H54 (cell line): ENCODE data around the gene CBFA2T3.

ENCODE experiments used
- DNase-seq: peaks from one replicate; pipeline ENCODE4 v3.0.0; 2011; ENCODE audit warnings: low spot score, mixed read lengths; ENCODE audit not compliant: insufficient read length
- FAIRE-seq: peaks from 3 replicates; lab custom pipeline; 2011; peaks lifted over from hg19 to GRCh38; lab: Jason Lieb, UNC
- POLR2A ChIP-seq: IDR thresholded peaks from 2 replicates; pipeline ENCODE4 v1.6.1; 2011; ENCODE audit warnings: low read depth, mild to moderate bottlenecking, low read length

Gene CBFA2T3

GRCh38 chr16:88943131-88943664 lies 33.8 kb downstream of the CBFA2T3 start:
- DNase-seq, result no peak
- TF ChIP-seq POLR2A, result no peak
- FAIRE-seq, result no peak

- no peak for FAIRE-seq
- DNase-seq, result no peak
- no peak for TF ChIP-seq POLR2A
Measured at GRCh38 chr16:88941913-88942909, 34.8 kb downstream of the CBFA2T3 start.

- no peak for FAIRE-seq
- DNase-seq, result no peak
- no peak for TF ChIP-seq POLR2A
Measured at GRCh38 chr16:88940862-88941817, 35.9 kb downstream of the CBFA2T3 start.

- DNase-seq (no peak), FAIRE-seq (no peak)
- TF ChIP-seq POLR2A, result no peak
Measured at GRCh38 chr16:88939972-88940861, 36.8 kb downstream of the CBFA2T3 start.

- FAIRE-seq, result no peak
- no peak for TF ChIP-seq POLR2A
- no peak for DNase-seq
Measured at GRCh38 chr16:88939245-88939971, 37.6 kb downstream of the CBFA2T3 start.

GRCh38 chr16:88938777-88939244 lies 38.2 kb downstream of the CBFA2T3 start:
- no peak for TF ChIP-seq POLR2A
- no peak for DNase-seq
- no peak for FAIRE-seq

GRCh38 chr16:88938119-88938776 lies 38.8 kb downstream of the CBFA2T3 start:
- FAIRE-seq (no peak), DNase-seq (no peak)
- no peak for TF ChIP-seq POLR2A

DNA sequence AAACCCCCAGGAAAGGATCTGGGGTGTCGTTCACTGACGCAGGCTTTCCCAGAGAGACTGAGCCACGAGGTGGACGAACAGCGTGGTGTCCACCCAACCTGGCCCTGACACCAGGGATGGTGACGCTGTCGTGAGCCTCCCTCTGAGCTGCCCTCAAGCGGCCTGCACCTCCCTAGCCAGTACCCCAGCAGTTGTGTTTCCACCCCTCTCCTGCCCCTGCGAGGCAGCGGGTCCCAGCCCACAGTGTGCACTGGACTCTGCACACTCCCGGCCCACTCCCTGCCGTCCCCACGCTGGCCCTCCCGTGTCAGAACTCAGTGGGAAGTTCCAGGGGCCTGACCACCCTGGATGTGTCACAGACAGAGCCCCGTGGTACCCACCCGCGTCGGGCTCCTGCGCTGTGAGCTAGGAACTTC lies 39.8 kb downstream of the CBFA2T3 start:
- TF ChIP-seq POLR2A, result no peak
- DNase-seq (no peak), FAIRE-seq (no peak)

- FAIRE-seq, result no peak
- no peak for TF ChIP-seq POLR2A
- DNase-seq, result no peak
Measured at GRCh38 chr16:88936556-88937205, 40.3 kb downstream of the CBFA2T3 start.

DNA sequence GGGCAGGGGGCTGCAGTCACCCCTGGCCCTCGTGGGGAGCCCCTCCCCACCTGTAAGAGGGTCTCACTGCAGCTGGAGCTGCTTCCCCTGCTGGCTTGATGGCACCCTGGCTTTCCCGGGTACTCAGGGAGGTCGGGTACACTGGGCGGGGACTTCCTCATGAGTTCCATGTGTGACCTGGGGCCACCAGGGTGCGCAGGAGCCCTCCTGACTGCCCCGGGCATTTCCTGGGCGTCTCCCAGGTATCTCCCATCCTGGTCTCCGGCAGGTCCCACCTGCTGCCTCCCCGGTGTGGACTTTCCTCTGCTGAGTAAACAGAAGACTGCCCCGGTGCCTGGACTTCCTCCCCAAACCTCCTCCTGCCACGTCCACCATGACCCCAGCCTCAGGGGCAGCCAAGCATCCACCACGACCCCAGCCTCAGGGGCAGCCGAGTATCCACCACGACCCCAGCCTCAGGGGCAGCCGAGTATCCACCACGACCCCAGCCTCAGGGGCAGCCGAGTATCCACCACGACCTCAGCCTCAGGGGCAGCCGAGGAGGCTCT lies 40.9 kb downstream of the CBFA2T3 start:
- FAIRE-seq, result no peak
- no peak for DNase-seq
- TF ChIP-seq POLR2A, result no peak
